Activated T-cell treated with anti-CD3 and anti-CD28 coated beads, Interleukin-2, amount 50 U/mL, for 48 hours (primary cell): ENCODE data around the gene WDR48.
A peak's percentile ranks its signal among the peaks of the same experiment; 100 is the strongest.
"Not testable (repeated sequence)": the region's sequence is repeated elsewhere in the genome, so short reads cannot be mapped to it uniquely, and the experiment has no call there.

ENCODE experiments used
- DNase-seq, 2 experiments: peaks; one replicate each; pipeline ENCODE4 v3.0.0-alpha.2; 2020

The WDR48 gene

DNA sequence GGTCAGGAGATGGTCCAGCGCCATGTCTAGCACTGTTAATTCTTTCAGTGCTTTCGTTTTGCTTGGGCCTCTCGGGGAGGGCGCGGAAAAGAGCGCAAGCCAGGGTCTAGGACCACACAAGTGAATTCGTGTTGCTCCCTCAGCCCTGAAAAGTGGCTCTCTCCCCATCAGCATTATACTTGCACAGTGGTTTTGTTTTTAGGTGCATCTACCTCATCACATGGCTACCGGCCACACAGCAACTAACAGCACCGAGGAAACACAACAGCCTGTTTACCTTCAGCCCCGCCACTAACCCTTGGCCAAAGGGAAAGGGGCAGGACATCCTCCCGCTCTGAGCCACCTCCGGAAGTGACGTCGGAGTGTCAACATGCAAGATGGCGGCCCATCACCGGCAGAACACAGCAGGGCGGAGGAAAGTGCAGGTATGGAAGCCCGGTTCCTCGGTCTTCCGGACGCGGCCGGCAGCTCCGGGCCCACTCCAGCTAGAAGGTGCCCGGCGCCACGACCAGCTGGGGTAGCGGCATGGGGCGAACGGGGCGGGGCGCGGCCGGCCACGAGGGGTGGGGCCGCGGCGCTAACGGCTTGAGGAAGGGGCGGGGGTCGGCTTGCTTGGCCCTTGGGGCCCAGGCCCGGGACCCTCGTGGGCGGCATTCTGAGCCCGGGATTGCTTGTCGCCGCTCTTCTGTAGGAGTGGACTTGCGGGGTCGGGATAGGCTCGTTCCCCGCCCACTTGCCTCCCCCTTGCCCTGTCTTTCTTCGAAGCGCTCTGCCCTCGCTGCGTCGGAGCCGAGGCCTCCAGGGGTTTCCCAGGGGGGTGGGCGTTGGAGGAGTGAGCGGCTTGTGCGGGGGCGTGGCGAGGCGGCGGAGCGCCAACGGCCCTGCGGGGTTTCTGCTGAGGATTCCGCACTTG, at the start of gene WDR48, which contains the start of gene SCN11A:
TSS of gene WDR48 (plus strand) at position 368 of the 913 bp plus-strand sequence. CDS start at position 378, 10 bp downstream.
TSS of gene SCN11A (minus strand) at position 296 of the 913 bp plus-strand sequence. CDS start 101,582 bp downstream, outside the sequence.
- peak; percentile 93 for DNase-seq

DNA sequence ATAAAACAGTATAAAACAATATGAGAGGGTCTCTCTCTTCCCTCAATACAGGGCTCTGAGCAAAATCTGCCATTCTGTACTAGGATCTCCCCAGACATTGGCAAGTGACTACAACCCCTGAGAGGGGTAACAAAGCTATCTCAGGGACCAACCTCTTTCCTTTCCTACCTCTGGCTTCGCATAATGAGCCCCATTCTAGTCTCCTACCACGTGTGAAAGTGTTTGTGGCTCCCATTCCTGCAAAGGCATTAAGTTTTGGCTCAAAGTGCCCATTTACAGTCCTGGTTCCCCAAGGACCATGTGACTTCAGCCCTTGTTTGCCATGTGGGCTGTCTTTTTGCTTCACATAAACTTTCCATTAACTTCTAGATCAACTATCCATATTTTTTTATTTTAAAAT, 46.5 kb upstream of the WDR48 start:
- DNase-seq = no peak

DNA sequence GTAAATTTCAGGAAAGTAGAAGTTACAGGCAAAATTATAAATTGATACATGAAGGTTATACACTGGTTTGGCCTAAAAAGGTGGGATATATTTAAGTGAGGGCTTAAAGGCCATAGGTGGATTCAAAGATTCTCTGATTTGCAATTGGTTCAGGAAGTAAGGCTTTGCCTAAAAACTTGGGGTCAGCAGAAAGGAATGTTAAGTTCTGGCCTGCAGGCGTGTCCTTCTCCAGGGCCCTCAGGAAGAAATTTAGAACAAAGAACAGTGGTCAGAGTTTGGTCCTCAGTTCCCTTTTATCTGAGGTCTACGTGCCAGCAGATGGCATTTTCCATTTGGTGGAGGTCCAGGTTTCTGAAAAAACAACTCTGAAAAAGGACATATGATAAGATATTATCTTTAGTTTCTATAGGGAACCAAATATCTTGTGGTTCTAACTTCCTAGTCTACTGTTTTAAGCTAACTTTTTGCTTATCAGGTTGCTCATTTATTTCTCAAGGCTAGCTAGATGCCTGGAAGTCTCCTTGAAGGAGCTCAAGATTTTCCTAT, 40.6 kb upstream of the WDR48 start:
- DNase-seq = no peak

DNA sequence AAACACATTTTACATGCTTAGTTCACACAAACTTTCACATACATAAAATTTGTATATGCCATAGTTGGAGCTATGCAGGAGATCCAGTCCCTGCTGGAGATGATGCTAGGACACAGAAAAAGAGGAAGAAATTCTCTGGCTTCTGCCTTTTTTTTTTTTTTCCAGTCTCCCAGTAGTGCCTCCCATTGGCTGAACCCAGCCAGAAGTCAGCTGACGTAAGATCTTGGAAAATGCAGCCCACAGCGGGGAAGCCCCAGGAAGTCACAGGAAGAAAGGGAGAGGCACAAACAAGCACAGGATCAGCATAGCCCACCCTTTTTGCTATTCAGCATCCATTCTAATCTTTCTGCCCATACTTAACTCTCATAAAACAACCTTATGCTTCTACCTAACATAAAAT, 38.5 kb upstream of the WDR48 start:
- DNase-seq = no peak

DNA sequence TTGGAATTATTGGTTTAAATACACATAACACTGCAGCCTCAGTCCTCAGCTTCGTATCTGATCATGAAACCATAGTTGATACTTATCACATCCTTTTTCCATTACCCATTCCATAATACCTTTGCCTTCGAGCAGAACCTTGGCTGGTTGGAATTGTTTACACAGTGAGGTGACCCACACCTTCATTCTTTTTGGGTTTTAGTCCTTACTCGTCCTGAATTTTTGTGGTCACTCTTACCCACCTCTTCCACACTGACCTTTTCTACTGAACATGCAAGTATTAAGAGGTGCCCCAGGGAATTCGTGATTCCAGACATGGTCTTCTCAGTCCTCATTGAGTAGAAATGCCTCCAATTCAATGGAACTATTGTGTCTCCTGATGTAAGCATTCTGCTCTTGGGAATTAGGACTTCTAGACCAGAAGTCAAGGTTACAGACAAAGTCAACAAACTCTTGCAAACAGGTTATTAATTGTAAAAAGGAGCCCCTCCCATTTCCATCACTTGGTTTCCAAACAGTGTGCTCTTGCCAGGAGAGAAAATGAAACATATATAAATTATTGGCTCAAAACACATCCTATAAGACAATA, 37.8 kb upstream of the WDR48 start:
- no peak for DNase-seq

DNA sequence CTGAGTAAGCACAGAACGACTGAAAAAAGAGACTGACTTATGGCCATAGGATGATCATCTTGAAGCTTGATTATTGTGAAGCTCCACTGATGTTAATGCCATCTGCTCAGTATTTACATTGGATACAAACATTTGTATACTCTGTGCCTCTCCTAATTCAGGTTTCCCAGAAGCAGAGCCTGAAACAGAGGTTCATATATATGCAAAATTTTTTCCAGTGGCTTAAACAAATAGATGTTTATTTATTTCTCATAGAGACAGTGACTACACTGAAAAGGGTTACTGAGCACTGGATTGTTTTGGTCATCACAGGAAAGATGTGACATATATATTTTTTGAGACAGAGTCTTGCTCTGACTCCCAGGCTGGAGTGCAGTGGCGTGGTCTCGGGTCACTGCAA, 36.4 kb upstream of the WDR48 start:
- DNase-seq = no peak

DNA sequence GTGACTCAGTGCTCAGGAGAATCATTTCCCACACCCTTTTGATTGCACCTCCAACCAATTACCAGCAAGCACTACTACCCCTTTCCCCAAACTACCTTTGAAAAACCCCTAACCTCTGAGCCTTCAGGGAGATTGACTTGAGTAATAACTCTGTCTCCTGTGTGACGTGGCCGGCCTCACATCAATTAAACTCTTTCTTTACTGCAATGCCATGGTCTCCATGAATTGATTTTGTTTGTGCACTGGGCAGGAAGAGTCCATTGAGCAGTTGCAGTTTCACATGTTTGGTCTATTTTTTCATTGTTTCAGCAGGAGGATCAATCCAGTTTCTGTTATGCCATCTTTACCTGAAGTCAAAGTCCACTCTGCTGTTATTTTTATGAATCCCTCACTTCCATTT, 32.5 kb upstream of the WDR48 start:
- DNase-seq = no peak

DNA sequence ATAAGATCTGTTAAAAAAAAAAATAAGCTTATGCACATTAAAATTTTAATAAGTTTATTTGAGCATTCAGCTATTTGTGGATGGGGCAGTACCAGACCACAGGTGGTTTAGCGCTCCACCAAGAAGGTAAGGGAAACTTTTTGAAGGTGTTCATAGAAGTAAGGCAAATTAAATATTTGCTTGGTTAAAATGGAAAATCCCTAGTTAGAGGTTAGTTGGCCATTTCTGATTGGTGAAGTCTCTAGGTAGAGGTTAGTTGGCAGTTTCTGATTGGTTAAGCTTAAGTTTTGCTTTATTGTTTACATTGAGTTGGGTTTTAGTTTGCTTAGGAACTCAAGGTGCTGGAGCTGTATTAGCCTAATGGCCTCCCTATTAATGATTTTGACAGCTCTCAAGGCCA, 30.8 kb upstream of the WDR48 start:
- no peak for DNase-seq

DNA sequence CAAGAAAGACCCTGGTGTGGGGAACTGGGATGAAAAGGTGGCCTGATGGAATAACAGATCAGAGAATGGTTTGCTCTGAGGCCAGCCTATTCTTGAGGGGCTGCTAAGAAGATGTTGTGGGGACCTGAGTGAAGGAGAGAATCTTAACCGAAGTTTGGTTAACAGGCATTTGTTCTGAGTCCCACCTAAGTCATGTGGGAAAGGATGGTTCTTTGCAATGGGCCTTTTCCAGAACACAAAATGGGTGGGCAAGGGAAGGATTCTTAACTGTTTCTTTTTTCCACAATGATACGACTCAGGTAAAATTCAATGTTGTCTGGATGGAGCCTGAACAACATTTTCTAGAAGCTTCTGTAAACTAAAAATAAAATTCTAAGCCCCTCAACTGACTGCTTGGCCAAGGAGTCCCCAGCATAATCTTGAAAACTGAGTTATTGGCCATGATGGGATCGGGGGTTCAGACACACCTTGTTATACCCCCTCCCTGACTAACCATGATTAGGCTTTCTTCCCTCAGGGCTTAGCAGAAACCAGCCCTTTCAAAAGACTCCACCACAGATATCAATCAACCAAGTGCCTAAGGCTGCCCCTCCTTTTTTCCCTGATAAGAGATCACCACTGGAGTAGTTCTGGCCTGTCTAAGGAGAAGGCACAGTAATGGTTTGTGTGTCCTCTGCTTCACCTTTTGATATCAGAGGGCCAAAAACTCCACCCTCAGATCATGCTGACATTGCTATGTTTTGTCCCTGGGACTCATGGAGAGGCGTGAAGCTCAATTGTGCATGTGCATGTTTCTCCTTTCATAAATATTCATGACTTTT, 30.1 kb upstream of the WDR48 start:
- no peak for DNase-seq

DNA sequence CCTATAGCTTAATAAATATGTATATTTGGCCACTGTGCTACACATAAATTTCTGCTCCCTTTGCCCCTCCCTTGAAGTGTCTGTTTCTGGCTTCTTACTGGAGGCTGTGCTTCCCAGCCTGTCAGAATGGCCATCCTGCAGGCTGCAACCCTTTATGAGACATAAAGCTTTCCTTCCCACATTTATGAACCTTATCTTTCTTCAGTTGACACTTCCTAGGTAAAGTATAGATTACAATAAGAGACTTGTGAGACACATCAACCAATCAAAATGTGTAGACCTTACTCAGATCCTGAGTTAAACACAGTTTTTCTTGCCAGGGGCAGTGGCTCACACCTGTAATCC, 29.6 kb upstream of the WDR48 start:
- DNase-seq = no peak

DNA sequence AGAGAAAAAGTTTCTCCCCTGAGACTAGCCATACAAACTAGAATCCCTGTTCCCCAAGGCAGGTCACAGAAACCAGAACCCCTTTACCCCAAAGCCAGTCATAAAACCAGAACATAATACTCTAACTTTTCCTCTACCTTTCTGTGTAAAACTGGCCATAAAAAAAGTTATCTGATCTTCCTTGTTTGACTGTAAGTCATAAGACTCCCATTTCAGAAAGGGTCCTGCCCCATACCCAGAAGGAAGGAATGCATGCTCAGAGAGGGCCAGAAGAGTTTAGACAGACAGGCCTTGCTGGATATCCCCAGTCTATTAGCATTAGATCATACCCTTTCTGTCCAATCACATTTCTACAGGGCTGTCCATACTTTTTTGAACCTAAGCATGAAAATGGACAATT, 27.3 kb upstream of the WDR48 start:
- DNase-seq = no peak

DNA sequence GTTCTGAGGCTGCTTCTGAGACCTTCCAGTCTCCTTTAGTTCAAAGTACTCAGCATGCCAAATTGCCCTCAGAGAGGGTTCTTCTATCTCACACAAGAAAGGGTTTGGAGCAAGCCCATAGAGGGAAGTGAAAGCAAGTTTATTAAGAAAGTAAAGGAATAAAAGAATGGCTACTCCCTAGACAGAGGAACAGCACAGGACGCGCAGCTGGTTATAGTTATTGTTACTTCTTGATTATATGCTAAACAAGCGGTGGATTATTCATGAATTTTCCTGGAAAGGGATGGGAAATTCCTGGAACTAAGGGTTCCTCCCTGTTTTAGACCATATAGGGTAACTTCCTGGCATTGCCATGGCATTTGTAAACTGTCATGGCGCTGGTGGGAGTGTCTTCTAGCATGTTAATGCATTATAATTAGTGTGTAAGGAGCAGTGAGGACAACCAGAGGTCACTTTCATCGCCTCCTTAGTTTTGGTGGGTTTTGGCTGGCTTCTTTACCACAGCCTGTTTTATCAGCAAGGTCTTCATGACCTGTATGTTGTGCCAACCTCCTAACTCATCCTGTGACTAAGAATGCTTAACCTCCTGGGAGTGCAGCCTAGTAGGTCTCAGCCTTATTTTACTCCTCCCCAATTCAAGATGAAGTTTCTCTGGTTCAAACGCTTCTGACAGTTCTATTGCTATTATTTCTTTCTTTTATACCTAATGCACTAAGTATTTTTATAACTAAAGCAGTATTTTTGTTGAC, 26.4 kb upstream of the WDR48 start:
- DNase-seq = no peak

DNA sequence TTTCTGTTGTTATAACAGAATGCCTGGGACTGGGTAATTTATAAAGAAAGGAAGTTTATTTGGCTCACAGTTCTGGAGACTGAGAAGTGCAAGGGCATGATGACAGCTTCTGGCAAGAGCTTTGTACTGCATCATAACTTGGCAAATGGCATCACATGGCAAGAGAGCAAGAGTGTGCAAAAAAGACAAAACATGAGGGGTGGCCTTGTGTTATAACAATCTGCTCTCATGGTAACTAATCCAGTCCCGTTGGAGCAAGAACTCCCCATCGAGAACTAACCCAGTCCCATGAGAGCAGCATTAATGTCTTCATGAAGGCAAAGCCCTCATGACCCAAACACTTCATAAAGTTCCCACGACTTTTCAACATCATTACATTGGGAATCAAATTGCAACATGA, 23.3 kb upstream of the WDR48 start:
- no peak for DNase-seq

DNA sequence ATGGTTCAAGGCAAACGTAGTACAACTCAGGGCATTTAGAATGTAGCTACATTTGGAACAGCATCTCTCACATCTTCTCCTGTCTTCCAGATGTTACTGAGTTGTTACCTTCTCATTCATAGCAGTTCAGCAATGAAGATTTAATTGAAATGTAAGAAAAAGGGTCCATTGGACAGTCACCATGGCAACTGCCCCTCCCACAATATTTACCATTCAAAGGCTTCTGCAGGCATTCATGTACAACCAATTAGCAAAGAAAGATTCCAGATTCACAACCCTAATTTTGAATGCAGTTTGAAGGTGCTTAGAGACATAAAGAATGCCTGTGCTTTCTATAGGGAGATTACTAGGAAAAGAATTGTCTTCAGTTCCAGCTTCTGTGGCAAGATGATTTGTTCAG, 22.3 kb upstream of the WDR48 start:
- DNase-seq = no peak

DNA sequence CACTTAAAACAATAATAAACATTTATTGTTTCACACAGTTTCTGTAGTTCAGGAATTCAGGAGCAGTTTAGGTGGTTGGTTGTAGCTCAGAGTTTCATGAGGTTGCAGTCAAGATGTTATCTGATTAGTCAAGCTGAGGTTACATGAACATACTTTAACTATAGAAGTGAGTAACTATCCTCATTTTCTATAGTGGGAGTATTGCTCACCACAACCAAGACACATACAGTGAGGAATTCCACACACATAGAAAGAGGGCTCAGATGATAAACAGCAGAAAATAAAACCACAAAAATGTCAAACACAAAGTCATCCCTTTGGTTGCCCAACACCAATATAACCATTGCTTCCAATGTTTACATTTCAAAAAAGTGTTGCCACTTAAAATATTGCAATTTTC, 13.7 kb upstream of the WDR48 start:
- no peak for DNase-seq

DNA sequence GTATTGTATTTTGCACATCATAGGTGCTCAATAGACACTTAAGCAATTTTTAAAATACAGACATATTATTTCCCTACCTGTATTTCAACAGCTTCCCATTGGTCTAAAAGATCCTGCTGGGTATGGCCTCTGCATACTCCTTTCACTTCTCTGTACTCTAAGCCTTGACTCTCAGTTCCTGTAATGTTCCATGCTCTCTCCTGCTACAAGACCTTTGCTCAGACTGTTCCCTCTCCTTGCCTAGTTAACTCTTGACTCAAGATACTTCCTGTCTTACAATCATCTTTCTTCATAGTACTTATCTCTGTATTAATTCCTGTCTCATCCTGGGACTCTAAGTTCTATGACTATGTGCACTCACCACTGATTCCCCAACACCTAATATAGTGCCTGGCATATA, 1.8 kb upstream of the WDR48 start:
- no peak for DNase-seq

DNA sequence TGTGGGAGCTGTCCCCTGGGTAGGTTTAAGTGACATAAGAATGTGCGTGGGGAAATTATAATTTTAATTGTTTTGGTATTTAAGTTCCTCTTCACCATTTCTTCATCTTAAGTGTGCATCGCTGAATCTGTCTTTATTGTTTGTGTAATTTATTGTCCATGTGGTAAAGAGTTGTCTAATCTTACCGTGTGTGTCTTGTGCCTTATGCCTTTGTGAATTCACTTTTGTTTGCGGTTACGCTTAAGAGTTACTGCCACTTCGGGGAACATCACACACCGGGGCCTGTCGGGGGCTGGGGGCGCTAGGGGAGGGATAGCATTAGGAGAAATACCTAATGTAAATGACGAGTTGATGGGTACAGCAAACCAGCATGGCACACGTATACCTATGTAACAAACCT, 767 bp downstream of the WDR48 start:
- no peak for DNase-seq

DNA sequence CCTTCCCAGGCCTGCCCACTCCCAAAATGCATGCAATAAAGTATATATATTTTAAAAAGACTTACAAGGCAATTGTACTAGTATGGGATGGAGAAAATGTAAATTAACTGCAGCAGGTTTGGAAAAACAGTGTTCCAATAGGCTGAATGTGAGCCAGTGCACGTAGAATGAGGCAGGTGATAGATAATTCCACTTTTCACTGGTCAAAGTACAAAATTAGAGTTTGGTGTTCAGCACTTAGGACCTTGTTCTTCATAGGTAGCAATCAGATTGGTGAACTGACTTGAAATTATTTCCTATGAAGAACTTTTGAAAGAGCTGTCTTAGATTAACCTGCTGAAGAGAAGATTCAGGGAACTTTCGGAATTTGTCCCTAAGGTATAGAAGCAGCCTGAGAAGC, 1.9 kb downstream of the WDR48 start:
- no peak for DNase-seq

DNA sequence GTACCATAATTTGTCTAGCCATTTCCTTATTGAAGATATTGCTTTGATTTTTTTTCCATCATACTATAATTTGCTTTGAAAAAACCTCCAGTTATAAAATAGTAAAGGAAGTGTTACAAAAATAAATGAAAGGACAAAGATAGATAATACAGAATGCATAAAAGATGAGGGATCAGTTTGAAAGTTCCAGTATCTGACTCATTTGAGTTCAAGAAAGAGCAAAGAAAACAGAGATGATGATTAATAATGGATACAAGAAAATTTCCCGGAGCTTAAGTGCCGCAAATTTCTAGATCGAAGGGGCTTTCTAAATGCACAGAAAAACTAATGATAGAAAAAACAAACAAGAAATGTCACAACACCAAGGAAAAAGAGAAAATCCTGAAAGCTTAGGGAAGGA, 4.3 kb downstream of the WDR48 start:
- no peak for DNase-seq

DNA sequence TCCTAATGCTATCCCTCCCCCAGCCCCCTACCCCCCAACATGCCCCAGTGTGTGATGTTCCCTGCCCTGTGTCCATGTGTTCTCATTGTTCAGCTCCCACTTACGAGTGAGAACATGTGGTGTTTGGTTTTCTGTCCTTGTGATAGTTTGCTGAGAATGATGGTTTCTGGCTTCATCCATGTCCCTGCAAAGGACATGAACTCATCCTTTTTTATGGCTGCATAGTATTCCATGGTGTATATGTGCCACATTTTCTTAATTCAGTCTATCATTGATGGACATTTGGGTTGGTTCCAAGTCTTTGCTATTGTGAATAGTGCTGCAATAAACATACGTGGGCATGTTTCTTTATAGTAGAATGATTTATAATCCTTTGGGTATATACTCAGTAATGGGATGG, 9.4 kb downstream of the WDR48 start:
- not testable (repeated sequence) for DNase-seq

DNA sequence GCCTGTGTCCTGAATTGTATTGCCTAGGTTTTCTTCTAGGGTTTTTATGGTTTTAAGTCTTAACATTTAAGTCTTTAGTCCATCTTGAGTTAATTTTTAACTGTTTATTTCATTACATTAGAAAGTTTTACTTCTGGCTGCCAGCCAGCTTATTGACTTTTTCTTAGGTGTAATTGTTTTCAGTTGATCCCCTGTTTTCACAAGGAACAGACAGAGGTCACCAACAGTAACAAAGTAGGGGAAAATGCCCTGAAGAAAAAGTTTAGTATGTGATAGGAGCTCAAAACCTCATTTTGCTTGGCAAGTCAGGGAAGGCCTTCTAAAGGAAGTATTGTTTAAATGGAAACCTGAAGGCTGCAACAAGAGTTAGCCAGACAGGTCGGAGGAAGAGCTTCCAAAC, 10.4 kb downstream of the WDR48 start:
- DNase-seq = no peak

DNA sequence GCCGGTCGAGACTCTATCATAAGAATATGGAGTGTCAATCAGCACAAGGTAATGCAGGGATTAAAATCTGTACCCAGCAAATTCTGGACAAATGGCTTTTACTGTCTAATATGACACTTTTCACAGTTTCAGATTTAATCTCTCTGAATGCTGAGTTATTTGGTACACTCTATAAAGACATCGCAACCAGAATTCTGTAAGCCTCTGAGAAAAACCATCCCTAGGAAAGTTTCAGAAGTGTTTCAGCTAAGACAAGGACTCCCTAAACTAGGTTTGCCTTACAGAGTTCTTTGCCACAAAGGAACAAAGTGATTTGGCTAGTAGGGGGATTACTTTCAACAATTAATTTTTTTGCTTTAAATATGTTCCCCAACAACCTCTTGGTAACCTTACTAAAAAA, 11.3 kb downstream of the WDR48 start:
- DNase-seq = no peak

DNA sequence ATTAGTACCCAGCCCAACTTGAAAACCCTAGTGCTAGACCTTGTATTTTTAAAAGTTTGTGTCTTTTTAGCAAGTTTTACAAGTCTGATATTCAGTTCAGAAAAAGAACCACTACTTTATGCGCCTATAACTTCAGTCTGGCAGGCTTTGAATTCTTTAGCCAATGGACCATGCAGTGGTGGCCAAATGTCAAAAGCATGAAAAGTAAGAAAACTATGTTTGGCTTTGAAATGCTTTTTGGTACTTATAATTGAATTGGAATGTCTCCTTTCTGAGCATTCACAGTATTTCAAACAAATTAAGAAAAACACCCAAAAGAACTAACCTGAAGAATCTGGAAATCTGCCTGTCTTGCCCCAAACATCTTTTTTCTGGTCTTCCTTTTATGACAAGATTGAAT, 12.8 kb downstream of the WDR48 start:
- DNase-seq = no peak
